HG02623 (cell line): ENCODE measurements around the gene KIAA1549.

ENCODE experiments used
- ATAC-seq: cut with Tn5 transposase; IDR thresholded peaks from one replicate; pipeline ENCODE4 v1.9.1; 2021; ENCODE audit warnings: moderate library complexity; ENCODE audit not compliant: unreplicated experiment

The KIAA1549 gene

GRCh38 chr7:138911007-138911406 lies 70.2 kb downstream of the KIAA1549 start:
- no peak for ATAC-seq

GRCh38 chr7:138907850-138908249 lies 73.3 kb downstream of the KIAA1549 start:
- ATAC-seq: no peak

- ATAC-seq: no peak
Observed at GRCh38 chr7:138907201-138907847, 73.9 kb downstream of the KIAA1549 start.

- ATAC-seq: no peak
Observed at GRCh38 chr7:138903859-138904435, 77.2 kb downstream of the KIAA1549 start.

- ATAC-seq: no peak
Observed at GRCh38 chr7:138903186-138903820, 77.9 kb downstream of the KIAA1549 start.

- no peak for ATAC-seq
Observed at GRCh38 chr7:138902161-138902560, 79.0 kb downstream of the KIAA1549 start.

- no peak for ATAC-seq
Observed at GRCh38 chr7:138900035-138900828, 81.0 kb downstream of the KIAA1549 start.

GRCh38 chr7:138898802-138899201 lies 82.4 kb downstream of the KIAA1549 start:
- ATAC-seq: no peak

- ATAC-seq: no peak
Observed at GRCh38 chr7:138898255-138898654, 82.9 kb downstream of the KIAA1549 start.

- no peak for ATAC-seq
Observed at GRCh38 chr7:138895679-138896078, 85.5 kb downstream of the KIAA1549 start.

GRCh38 chr7:138893258-138893657 lies 87.9 kb downstream of the KIAA1549 start:
- ATAC-seq: no peak

GRCh38 chr7:138892812-138893211 lies 88.4 kb downstream of the KIAA1549 start:
- no peak for ATAC-seq

- ATAC-seq: no peak
Observed at GRCh38 chr7:138892006-138892630, 89.1 kb downstream of the KIAA1549 start.

- no peak for ATAC-seq
Observed at GRCh38 chr7:138891446-138891810, 89.8 kb downstream of the KIAA1549 start.

GRCh38 chr7:138890499-138891445 lies 90.4 kb downstream of the KIAA1549 start:
- no peak for ATAC-seq

- ATAC-seq: no peak
Observed at GRCh38 chr7:138889582-138890498, 91.3 kb downstream of the KIAA1549 start.

- no peak for ATAC-seq
Observed at GRCh38 chr7:138887872-138888656, 93.1 kb downstream of the KIAA1549 start.

- no peak for ATAC-seq
Observed at GRCh38 chr7:138887085-138887710, 94.0 kb downstream of the KIAA1549 start.
